ENCODE measurements around the gene GOLGB1.

GRCh38 chr3:121705541-121705940, 44.0 kb downstream of the GOLGB1 start:
- TF ChIP-seq CTCF (IDR thresholded peaks at IDR 0.05) = no peak
- no peak for TF ChIP-seq CEBPB (IDR thresholded peaks at IDR 0.05)
- TF ChIP-seq PBX3 (IDR thresholded peaks at IDR 0.05) = no peak
- TF ChIP-seq PHF8 (IDR thresholded peaks at IDR 0.05; ENCODE audit: borderline replicate concordance, low read depth) = no peak
- TF ChIP-seq BHLHE40 (IDR thresholded peaks at IDR 0.05; ENCODE audit: low read depth, low read length) = no peak
